Activated CD8-positive, alpha-beta memory T cell treated with anti-CD3 and anti-CD28 coated beads for 36 hours (primary cell): ENCODE measurements around the gene DNAJC25. TPM values are rescaled to one million over a fixed set of nuclear protein-coding genes. Genes with fewer than 3 reads are reported as not detected.

Source experiments
- total RNA-seq, 2 experiments: library from RNA; stranded (reverse); gene quantifications; one replicate each; pipeline ENCODE4 v1.2.3, GENCODE V29; 2021

The DNAJC25 gene
- total RNA-seq, 2 experiments from 2014 or later, result 7.6 to 7.9 TPM

Other genes starting within 250 kb of the DNAJC25 start
- 10 to 100 TPM; 86.9 to 88.8 TPM for gene ECPAS, start 147.0 kb upstream of the DNAJC25 start, total RNA-seq
- gene ZNF483, start 106.2 kb upstream of the DNAJC25 start, total RNA-seq, result 1 to 10 TPM; 1.9 to 2.1 TPM
- gene PTGR1, start 31.7 kb upstream of the DNAJC25 start, total RNA-seq, result under 1 TPM; 0.61 to 0.94 TPM
- 10 to 100 TPM; 26.2 to 26.4 TPM for gene GNG10, start 30.3 kb downstream of the DNAJC25 start, total RNA-seq
- gene SHOC1, start 163.6 kb downstream of the DNAJC25 start, total RNA-seq, result not detected